GM21447 (cell line): ENCODE results near the gene CEP120.
"Not testable (repeated sequence)": the region's sequence is repeated elsewhere in the genome, so short reads cannot be mapped to it uniquely, and the experiment has no call there.

Experiments used
- ATAC-seq: cut with Tn5 transposase; IDR thresholded peaks from one replicate; pipeline ENCODE4 v1.9.1; 2021; ENCODE audit not compliant: unreplicated experiment

The CEP120 gene

DNA sequence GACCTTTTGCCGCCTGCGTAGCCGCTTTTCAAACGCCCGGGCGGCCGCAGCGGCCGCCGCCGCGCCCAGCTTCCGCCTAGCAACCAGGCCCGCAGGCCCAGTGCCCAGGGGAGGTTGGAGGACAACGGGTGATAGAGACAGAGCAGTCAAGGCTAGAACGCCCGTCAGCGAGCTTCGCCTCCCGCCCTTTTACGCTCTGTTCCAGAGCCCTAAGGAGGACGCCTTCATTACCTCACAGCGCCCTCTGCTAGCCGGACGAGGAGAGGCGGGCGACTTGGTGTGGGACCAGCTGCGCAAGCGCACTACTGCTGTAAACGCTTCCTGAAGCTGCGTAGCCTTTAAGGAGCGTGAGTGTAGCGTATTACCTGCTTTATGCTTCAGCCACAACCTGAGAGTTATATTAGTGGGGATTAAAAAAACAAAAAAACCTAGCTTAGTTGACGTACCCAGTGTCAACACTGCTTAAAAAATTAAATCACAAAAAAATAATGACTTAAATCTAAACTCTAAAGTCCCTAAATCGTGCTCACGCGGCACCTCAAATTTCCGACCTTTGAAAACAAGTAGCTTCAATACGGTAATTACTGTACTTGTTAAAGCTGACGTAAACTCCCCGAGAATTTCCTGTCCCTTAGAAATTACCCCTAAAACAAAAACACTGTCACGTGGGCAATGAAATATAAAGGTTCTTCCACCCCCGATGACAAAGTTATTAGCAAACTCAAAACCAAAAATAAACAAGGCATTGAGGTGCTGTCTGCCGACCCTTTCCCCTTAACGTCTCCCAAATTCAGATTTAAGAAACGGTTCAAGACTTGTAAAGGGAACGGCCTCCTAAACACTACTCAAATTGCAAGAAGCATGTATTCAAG, at the start of gene CEP120:
CEP120 (minus strand) TSS at position 126 of the 872 bp plus-strand sequence. CDS start 405 bp downstream, outside the sequence.
- ATAC-seq: peak; percentile 96

DNA sequence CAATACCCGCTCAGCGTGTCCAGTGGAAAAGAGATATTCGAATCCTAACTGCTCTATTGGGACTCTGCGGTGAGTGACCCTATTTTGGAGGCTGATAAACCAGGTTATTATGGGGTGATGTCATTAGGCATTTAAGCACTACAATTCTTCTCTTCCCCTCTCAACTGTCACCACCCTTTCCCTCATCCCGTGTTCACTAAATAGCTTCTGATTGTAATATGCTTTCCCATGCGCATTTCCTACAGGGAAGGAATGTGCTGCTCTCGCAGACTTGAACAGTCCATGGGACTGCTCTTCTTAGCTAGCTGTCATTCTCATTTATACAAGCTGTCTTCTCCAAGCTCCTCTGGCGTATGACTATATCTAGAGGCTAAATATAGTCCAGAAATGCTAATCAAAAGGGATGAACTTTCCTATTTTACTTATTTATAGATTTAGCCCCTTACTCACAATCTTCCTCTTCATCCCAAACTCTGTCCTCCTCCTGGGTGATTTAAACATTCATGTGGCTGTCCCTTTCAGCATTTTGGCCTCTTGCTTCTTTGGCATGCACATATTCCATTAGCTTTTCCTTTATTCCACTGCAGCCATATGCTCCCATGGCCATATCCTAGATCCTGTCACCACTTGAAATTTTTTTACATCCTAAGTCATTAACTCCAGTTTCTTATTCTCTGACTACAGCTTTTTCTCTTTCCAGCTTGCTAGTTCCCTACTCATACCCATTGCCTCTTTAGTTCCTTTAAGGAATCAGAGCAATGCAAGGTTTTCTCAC, 49.1 kb upstream of the CEP120 start:
- ATAC-seq: no peak

GRCh38 chr5:123471385-123471784, 48.2 kb upstream of the CEP120 start:
- no peak for ATAC-seq

DNA sequence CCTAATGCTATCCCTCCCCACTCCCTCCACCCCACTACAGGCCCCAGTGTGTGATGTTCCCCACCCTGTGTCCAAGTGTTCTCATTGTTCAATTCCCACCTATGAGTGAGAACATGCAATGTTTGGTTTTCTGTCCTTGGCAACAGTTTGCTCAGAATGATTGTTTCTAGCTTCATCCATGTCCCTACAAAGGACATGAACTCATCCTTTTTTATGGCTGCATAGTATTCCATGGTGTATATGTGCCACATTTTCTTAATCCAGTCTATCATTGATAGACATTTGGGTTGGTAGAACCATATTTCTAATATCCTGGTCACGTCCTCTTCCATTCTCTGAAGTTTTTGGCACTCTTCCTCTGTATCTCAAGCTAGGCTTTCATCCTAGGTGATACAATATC, 43.6 kb upstream of the CEP120 start:
- not testable (repeated sequence) for ATAC-seq

GRCh38 chr5:123460296-123460729, 37.1 kb upstream of the CEP120 start:
- ATAC-seq: no peak

DNA sequence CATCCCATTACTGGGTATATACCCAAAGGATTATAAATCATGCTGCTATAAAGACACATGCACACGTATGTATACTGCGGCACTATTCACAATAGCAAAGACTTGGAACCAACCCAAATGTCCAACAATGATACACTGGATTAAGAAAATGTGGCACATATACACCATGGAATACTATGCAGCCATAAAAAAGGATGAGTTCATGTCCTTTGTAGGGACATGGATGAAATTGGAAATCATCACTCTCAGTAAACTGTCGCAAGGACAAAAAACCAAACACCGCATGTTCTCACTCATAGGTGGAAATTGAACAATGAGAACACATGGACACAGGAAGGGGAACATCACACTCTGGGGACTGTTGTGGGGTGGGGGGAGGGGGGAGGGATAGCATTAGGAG, 35.8 kb upstream of the CEP120 start:
- not testable (repeated sequence) for ATAC-seq

GRCh38 chr5:123456242-123456641, 33.0 kb upstream of the CEP120 start:
- no peak for ATAC-seq

DNA sequence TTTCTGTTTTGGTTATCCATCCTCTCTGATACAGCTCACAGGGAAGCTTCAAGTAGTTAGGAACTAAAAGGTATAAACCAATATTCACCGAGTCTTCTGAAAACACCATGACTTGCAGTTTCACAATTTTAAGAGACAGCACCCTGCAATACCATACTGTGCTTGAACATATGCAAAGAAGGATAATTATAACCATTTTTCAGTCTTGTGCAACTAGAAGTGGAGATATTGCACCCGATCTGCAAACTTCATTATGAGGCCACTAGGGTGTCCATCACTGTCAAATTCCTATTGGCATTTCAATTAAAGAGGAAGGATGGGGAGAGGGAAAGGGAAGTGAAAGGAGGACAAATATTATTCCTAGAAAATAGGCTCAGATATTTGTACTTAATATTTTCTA, 32.4 kb upstream of the CEP120 start:
- peak; percentile 89 for ATAC-seq

- peak; percentile 55 for ATAC-seq
Observed at GRCh38 chr5:123455095-123455494, 31.9 kb upstream of the CEP120 start.

DNA sequence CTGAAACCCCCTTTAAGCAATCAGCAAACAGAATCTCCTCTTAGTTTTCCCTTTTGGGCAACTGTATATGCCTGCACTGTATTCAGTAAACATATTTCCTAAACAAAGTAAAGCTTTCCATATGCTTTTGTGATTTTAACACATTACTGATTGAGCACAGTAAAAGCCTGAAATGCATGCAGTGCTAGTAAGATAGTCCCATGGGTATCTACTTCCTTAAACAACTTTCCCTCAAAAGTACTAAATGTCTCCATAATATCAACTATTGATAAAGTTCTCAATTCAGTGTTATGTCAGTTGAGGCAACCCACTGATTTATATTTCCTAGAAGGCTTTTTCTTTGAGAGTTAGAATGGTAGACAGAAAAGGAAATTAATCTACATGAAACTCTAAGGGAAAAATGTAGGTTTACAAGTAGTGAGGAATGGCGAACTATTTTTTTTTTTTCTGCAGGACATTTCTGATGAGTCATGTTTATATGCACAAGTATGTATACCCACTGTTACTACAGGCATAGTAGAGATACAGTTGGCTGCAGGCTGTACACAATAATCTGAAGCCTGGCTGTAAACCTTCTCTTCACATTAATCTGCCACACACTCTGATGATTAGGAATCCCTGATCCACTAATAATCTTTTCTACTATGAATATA, 31.2 kb upstream of the CEP120 start:
- no peak for ATAC-seq

DNA sequence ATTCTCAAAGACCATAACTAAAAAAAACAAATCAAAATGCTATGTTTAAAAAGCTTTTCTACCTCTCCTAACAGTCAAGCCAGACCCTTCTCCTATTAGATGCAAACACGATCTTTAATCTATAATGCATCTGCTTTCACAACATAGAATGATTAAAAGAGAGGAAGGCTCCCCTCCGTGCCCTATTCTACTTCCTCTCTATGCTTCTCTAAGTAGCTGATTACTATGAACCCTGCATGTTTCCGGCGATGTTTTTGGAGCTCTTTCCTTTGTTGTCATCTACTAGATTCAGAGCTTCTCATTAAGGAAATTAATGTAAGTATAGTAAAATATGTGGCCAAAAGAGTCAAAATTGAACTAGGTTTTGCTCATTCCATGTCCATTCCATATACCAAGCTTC, 29.2 kb upstream of the CEP120 start:
- no peak for ATAC-seq

DNA sequence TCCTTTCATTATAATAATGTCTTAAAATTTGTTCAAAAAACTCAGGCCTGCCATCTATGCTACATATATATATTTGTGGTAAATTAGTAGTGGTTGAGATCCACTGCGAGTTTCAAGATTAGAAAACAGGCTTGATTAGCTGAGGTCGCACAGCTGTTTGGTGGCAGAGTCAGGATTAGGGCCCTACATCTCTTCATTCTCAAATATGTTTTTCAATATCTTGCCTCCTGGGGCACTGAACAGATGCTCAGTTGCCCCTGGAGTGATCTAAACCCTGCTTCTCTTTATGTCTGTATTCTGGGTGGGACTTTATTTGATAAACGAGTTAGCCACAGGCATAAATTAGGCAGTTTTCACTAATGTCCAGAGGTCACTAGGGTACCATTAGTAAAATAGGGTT, 27.8 kb upstream of the CEP120 start:
- ATAC-seq: no peak

DNA sequence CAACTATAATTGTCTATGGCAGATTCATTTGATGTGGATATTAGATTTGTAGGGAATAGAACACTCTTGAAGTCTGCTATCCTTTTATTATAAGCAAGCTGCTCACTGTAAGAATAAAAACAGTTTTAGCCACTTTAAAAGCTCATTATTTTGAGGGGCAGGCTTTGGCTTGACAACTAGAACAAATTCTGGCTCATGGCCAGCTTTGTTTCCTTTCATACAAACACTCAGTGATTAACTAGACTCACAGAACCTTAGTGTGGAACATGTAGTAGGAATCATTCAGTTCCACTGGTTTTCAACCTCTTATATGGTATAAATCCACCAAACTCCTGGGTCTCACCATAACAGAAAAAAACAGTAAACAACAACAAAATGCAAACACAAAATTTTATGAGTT, 27.4 kb upstream of the CEP120 start:
- ATAC-seq: no peak

DNA sequence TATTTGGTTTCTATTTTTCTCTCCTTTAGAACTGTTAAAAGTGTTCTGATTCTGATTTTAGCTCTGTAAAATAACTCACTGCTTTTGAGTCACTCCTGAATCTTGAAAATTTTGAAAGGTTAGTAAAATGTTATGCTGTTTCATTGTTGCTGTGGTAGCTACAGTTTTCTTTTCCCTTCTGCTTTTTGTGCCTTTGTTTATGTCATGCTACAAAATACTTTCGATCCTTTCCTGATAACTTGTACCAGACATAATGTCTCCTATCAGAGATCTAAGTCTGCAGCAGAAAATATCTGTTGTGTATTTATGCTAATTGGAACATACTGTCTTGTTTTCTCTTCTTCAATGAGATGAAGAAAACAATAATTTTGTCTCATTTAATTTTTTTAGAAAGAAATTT, 26.9 kb upstream of the CEP120 start:
- ATAC-seq: no peak

DNA sequence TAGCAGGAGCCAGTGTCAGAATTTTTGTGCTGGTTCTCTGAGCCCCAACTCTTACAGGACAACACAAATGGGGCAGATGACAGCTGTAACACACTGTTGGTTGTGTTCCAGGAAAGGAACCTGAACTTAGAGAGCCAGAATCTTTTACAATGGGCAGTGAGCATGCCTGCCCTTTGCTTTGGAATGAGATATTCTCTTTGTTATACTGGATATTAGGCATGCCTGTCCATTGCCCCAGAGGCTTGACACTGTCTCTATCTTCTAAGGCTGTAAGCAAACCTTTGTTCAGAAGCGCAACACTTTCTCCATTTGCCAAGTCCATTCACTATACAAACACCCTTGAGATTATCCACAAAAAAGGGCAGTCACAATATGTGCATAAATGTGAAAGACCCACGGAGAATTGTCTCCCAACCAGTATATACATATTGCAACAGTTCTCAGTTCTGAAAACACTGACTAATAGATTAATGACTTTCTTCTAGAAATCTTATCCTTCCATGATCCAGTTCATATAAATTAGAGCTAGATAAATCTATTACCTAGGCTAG, 26.3 kb upstream of the CEP120 start:
- no peak for ATAC-seq

GRCh38 chr5:123448743-123449142, 25.5 kb upstream of the CEP120 start:
- ATAC-seq: no peak

- peak; percentile 91 for ATAC-seq
Observed at GRCh38 chr5:123448017-123448617, 24.9 kb upstream of the CEP120 start.

DNA sequence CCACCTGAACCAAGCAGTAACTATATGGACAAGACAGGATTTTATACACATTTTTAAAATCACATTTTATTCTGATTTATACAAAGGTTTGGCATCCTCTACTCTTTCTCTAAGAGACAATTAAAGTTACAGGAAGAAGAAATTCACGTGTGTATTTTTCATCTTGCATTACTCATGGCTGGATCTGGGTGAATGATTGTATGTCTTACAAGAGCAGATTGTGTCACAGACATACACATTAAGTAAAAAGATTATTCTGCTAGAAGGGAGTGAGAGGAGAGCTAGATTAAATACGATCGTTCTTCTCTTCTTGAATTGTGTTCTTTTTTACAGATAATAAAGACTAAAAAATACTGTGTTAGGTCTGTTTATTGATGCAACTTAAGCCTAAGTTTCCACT, 20.8 kb upstream of the CEP120 start:
- ATAC-seq: no peak

DNA sequence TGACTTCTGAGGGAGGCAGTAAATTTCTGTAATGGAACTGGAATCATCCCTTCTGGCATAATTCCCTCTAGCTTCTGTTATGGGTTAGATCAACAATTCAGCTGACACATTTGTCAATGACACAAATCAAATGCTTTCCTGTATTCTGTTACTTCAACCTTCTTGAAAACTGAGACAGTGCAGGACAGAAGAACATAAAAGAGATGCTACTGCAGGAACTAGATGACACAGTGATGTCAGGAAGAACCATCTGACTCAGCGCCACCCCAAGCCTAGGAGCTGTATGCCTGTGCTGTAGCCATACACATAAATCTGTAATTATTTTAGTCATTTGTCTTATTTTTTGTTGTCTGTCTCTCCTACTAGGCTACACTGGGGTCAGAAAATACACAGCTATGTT, 18.2 kb upstream of the CEP120 start:
- ATAC-seq: no peak

DNA sequence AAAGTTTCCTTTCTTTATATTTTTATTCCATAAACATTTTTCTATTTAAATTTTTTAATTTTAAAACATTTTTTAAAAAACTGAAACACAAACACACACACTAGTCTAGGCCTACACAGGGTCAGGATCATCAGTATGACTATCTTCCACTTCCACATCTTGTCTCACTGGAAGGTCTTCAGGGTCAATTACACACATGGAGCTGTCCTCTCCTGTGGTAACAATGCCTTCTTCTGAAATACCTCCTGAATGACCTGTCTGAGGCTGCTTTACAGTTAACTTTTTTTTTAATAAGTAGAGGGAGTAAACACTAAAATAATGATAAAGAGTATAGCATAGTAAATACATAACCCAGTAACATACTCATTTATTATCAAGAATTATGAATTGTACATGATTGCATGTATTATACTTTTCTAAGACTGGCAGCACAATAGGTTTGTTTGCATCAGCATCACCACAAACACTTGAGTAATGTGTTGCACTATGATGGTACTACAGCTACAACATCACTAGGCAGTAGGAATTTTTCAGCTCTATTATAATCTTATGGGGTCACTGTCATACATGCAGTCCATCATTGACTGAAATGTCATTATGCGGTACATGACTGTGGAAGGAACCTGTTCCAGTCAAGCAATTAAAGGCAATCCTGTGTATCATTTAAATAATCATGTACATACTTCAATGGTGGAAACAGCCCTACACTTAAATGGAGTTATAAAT, 17.4 kb upstream of the CEP120 start:
- no peak for ATAC-seq
